Measurements from ENCODE around the gene SMAD9. TPM values are rescaled to one million over a fixed set of nuclear protein-coding genes. Genes with fewer than 3 reads are reported as not detected.

The SMAD9 gene
- total and polyA plus RNA-seq, 8 donors, result 9.2 to 33.0 (median 26.9) TPM

- DNase-seq (no peak), ATAC-seq (no peak)
- Histone ChIP-seq H3K27me3 (no peaks in the 10 kb centered on the region), H3K4me1 (no peaks in the 10 kb centered on the region), H3K9me3 (no peaks in the 10 kb centered on the region), H3K4me3 (no peak overlapping the region), H3K36me3 (peaks cover 0 to 42% of the 10 kb centered on the region in 2 donors), H3K27ac (no peak overlapping the region)
- TF ChIP-seq CTCF (IDR thresholded peaks at IDR 0.05), result no peak
- intact Hi-C loops (cut with DNase I), result no loop called here
These were observed 34.5 kb upstream of the SMAD9 start for GRCh38 chr13:36954542-36954941.

GRCh38 chr13:36950920-36951319 is 30.9 kb upstream of the SMAD9 start:
- H3K27me3 ChIP-seq, result no peaks in the 10 kb centered on the region
- no peak for ATAC-seq
- no peaks in the 10 kb centered on the region for H3K9me3 ChIP-seq

GRCh38 chr13:36950330-36950729 is 30.3 kb upstream of the SMAD9 start:
- DNase-seq (no peak), ATAC-seq (no peak)
- Histone ChIP-seq H3K27ac (no peak overlapping the region), H3K9me3 (no peaks in the 10 kb centered on the region), H3K4me1 (no peaks in the 10 kb centered on the region), H3K27me3 (no peaks in the 10 kb centered on the region), H3K4me3 (no peak overlapping the region), H3K36me3 (peaks cover 0 to 57% of the 10 kb centered on the region in 2 donors)
- intact Hi-C loops (cut with DNase I), result no loop called here
- TF ChIP-seq CTCF (IDR thresholded peaks at IDR 0.05), result no peak

More at GRCh38 chr13:36950920-36951319, 30.9 kb upstream of the SMAD9 start:
- Histone ChIP-seq H3K36me3 (peaks cover 0 to 57% of the 10 kb centered on the region in 2 donors), H3K4me1 (no peaks in the 10 kb centered on the region), H3K4me3 (no peak overlapping the region), H3K27ac (no peak overlapping the region)
- TF ChIP-seq CTCF (IDR thresholded peaks at IDR 0.05), result no peak
- no peak for DNase-seq
- intact Hi-C loops (cut with DNase I), result no loop called here

- no peak for DNase-seq
- Histone ChIP-seq H3K36me3 (peaks cover 0 to 22% of the 10 kb centered on the region in 2 donors), H3K4me1 (no peaks in the 10 kb centered on the region), H3K9me3 (no peaks in the 10 kb centered on the region), H3K4me3 (no peak overlapping the region), H3K27me3 (no peaks in the 10 kb centered on the region), H3K27ac (no peak overlapping the region)
- intact Hi-C loops (cut with DNase I), result no loop called here
- TF ChIP-seq CTCF (IDR thresholded peaks at IDR 0.05), result no peak
- ATAC-seq, result no peak
These were observed 25.0 kb upstream of the SMAD9 start for GRCh38 chr13:36945078-36945477.

GRCh38 chr13:36925603-36926002 is 5.6 kb upstream of the SMAD9 start:
- H3K36me3 ChIP-seq, result no peaks in the 10 kb centered on the region
- TF ChIP-seq CTCF (IDR thresholded peaks at IDR 0.05), result no peak

More at GRCh38 chr13:36925603-36926002, 5.6 kb upstream of the SMAD9 start:
- ATAC-seq, result no peak
- DNase-seq, result no peak
- intact Hi-C loops (cut with DNase I), result no loop called here
- Histone ChIP-seq H3K27ac (no peak overlapping the region), H3K27me3 (peaks cover 0 to 8% of the 10 kb centered on the region in 2 donors), H3K9me3 (no peaks in the 10 kb centered on the region), H3K4me1 (no peaks in the 10 kb centered on the region), H3K4me3 (no peak overlapping the region)

All from left lung (tissue), 10 donors.